ENCODE measurements around the gene ESPNL.

Gene ESPNL

GRCh38 chr2:238105506-238106338 is 5.6 kb downstream of the ESPNL start:
- no peak overlapping the region for H3K4me3 ChIP-seq (ENCODE audit: low read length)
- DNase-seq (ENCODE audit: low read depth): no peak

DNA sequence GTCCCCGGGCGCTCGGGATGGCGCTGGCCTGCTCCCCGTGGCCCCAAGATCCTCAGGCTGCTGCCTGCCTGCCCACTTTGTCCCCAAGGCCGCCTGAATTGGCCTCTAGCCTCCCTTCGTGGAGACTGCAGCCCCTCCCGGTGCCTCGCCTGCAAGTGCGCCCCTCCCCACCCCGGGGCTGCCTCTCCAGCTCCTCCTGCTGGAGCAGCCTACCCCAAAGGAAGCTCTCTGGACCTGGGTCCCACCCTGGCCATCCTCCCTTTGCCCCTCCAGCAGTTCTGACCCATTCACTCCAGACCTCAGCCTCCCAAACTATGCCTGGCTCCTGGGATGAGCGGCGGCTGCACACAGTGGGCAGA is 6.2 kb downstream of the ESPNL start:
- no peak for DNase-seq (ENCODE audit: low read depth)
- TF ChIP-seq, protein P1, sequence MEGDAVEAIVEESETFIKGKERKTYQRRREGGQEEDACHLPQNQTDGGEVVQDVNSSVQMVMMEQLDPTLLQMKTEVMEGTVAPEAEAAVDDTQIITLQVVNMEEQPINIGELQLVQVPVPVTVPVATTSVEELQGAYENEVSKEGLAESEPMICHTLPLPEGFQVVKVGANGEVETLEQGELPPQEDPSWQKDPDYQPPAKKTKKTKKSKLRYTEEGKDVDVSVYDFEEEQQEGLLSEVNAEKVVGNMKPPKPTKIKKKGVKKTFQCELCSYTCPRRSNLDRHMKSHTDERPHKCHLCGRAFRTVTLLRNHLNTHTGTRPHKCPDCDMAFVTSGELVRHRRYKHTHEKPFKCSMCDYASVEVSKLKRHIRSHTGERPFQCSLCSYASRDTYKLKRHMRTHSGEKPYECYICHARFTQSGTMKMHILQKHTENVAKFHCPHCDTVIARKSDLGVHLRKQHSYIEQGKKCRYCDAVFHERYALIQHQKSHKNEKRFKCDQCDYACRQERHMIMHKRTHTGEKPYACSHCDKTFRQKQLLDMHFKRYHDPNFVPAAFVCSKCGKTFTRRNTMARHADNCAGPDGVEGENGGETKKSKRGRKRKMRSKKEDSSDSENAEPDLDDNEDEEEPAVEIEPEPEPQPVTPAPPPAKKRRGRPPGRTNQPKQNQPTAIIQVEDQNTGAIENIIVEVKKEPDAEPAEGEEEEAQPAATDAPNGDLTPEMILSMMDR (IDR thresholded peaks at IDR 0.05; ENCODE audit: insufficient read depth, low read depth, low read length, missing control alignments): no peak

More at GRCh38 chr2:238105506-238106338, 5.6 kb downstream of the ESPNL start:
- TF ChIP-seq, protein P1 (IDR thresholded peaks at IDR 0.05; ENCODE audit: insufficient read depth, low read depth, low read length, missing control alignments): no peak

GRCh38 chr2:238106698-238107524 is 6.8 kb downstream of the ESPNL start:
- peak; percentile 26 for DNase-seq (ENCODE audit: low read depth)
- TF ChIP-seq, protein P1 (IDR thresholded peaks at IDR 0.05; ENCODE audit: insufficient read depth, low read depth, low read length, missing control alignments): peak; percentile 33
- no peak overlapping the region for H3K4me3 ChIP-seq (ENCODE audit: low read length)

More for the DNA sequence above, 6.2 kb downstream of the ESPNL start:
- H3K4me3 ChIP-seq (ENCODE audit: low read length): no peak overlapping the region

DNA sequence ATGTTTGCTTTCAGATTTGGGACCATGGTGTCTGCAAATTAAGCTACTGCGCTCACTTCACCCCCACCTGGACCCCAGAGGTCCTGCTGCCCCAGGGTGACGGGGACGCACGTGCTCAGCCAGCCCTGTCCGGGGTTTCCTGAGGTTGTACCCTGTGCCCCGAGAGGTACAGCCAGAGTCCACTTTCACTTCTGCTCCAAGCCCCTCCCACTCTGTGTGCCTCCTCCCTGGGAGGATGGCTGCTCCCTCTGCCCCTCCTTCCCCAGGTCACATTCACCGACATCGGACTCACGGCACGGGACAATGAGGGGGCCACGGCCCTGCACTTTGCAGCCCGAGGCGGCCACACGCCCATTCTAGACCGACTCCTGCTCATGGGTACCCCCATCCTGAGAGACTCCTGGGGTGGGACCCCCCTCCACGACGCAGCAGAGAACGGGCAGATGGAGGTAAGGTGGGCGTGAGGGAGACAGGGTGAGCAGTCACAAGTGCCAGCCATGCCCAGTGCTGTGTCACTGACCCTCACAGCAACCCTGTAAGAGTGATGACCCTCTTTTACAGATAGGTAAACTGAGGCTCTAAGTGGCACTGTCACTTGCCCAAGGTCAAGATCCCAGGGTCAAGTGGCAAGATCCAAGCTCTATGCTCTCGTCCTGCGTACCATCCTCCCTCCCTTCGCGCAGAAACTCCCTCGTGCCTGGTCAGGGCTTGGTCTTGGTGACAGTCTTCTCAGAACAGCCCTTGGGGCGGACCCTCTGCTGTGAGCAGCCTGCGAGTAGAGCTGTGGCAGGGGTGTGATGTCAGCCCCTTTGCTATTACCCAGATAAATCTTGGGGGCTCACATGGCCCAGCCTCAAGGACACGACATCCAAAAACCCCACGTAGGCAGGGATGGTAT is 7.6 kb downstream of the ESPNL start:
- DNase-seq (ENCODE audit: low read depth): no peak
- no peak overlapping the region for H3K4me3 ChIP-seq (ENCODE audit: low read length)
- TF ChIP-seq, protein P1 (IDR thresholded peaks at IDR 0.05; ENCODE audit: insufficient read depth, low read depth, low read length, missing control alignments): no peak

GRCh38 chr2:238108423-238109183 is 8.5 kb downstream of the ESPNL start:
- DNase-seq (ENCODE audit: low read depth): no peak
- H3K4me3 ChIP-seq (ENCODE audit: low read length): no peak overlapping the region
- TF ChIP-seq, protein P1 (IDR thresholded peaks at IDR 0.05; ENCODE audit: insufficient read depth, low read depth, low read length, missing control alignments): no peak

DNA sequence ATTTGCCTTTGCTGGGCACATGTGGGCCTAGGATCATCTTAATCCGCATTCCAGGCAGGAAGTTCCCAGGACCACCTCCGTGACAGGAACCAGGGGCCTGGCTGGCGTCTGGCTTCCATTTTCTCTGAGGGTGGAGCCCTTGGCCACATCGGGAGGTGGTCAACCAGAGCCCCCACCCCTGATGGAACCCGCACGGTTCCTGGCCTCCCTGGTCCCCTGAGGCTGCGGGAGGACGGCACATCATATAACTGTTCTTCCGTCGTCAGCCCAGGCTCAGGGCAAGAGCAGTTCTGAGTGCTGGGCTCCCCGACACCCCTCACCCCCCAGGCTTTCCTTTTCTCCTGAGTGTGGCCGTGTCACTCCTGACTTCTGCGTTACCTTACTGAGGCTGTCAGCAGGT is 13.5 kb downstream of the ESPNL start:
- TF ChIP-seq, protein P1 (IDR thresholded peaks at IDR 0.05; ENCODE audit: insufficient read depth, low read depth, low read length, missing control alignments): no peak
- no peak for DNase-seq (ENCODE audit: low read depth)
- no peak overlapping the region for H3K4me3 ChIP-seq (ENCODE audit: low read length)
